Inflammatory macrophage (primary cell): ENCODE data around the gene SEC22C.
A peak's percentile ranks its signal among the peaks of the same experiment; 100 is the strongest.

Experiments
- DNase-seq, 2 donors: peaks; one replicate each; pipeline ENCODE4 v3.0.0-alpha.2; 2020 to 2022

The SEC22C gene

GRCh38 chr3:42510325-42510724, 71.4 kb downstream of the SEC22C start:
- no peak for DNase-seq

DNA sequence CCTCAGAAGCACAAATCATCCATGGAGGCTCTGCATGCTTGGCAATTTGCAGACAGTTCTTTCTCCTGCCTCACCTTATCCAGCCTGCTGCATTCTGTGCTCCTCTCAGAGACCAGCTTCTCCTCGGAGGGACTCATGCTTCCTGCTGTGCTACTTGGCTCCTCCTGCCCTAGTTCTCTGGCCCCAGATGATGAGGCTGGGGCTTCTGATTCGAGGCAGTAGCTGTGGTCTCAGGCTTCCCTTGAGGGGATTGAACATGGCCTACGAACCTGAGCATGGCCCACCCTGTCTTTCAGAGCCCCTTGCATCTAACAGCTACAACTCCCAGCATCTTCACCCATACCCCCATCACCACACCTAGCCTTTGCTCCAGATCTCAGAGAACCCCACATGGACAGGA, 72.7 kb downstream of the SEC22C start:
- DNase-seq = no peak

DNA sequence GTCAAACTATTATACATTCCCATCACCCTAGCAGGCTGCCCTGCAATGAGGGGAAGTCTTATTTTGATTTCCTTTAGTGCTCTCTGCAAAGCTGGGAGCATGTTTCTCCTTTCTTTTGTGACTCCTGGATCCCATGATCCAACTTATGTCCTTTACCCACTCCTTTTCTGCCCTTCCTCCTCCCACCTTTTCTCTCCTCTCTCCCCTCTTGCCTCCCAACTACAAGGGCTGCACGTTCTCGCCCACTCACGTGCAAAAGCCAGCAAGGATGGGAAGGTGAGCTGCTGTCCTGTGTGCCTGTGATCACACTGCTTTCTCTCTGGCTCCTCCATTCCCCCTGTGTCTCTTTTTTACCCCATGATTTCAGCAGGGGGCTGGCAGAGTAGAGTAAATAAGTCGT, 73.2 kb downstream of the SEC22C start:
- DNase-seq = no peak

DNA sequence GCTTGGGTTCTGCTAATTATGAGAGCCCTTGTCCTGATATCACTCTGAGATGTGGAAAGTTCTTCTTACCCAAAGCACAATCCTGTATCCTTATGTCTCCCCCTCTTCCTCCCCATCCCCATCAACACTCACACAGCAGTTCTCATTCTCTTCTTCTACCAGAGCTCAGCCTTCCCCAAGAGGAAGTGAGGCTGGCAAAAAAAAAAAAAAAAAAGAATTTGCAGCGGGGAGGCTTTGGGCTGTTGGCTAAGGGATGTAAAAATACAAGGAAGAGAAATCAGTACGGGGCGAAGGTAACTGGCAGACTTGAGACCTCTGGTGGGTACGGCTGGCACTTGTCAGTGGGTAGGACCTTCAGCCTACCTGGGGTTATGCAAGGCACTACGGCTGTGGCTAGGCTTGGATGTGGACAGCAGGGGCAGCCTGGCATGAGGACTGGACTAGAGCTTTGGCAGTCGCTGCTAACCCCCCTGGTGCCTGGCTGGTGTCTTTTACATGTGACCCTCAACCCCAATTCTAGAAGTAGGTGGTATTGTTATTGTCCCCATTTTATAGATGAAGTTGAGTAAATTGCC, 73.9 kb downstream of the SEC22C start:
- DNase-seq = peak; percentile 24 to 51

DNA sequence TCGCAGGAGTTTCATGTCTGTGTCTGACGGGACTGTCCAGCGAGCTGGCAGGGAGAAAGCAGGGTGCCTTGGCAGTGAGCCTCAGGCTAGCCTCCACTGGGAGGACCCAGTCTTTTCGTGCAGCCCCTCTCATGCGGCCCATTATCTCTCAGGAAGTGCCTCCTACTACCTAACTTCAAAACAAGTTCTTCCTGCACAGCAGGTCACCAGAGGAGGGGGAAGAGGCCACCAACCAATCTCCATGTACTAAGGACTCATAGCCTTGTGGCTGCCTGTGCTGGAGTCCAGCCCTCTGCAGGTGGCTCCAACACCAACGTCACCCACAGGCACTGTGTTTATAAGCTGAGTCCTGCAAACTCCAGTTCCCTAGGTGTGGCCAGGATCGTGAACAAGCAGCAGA, 74.5 kb downstream of the SEC22C start:
- DNase-seq = no peak

- no peak for DNase-seq
Measured at GRCh38 chr3:42505849-42506410, 75.8 kb downstream of the SEC22C start.

DNA sequence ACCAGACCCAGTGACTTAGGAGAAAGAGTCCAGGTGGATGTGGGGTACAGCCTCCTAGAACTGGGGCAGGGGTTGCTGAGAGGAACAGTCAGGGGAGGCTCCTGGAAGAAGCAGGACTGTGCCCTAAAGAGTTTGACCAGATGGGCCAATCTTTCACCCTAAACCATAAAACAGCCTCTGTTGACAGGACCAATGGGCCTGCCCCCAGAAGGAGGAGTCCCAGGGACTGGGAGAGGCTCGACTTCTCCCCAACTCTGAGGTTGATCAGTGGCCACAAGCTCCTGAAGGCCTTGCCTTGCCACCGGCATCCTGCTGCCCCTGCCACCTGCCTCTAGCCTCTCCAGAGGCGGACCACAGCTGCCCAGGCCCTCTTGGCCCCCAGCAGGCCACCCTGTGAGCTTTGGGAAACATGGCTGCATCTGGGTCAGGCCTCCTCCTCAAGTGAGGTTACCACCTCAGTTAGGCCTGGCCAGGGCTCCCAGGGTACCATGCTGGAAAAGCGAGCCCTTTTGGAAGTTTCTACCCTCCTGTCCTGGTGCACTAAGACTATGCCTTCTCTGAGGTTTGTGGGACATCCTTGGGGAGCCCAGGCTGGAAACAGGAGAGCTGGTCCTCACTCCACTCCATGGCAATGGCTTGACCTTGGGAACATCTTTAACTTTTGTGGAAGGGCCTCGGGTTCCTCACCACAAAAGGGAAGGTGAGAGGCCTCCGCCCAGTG, 76.5 kb downstream of the SEC22C start:
- DNase-seq = no peak

DNA sequence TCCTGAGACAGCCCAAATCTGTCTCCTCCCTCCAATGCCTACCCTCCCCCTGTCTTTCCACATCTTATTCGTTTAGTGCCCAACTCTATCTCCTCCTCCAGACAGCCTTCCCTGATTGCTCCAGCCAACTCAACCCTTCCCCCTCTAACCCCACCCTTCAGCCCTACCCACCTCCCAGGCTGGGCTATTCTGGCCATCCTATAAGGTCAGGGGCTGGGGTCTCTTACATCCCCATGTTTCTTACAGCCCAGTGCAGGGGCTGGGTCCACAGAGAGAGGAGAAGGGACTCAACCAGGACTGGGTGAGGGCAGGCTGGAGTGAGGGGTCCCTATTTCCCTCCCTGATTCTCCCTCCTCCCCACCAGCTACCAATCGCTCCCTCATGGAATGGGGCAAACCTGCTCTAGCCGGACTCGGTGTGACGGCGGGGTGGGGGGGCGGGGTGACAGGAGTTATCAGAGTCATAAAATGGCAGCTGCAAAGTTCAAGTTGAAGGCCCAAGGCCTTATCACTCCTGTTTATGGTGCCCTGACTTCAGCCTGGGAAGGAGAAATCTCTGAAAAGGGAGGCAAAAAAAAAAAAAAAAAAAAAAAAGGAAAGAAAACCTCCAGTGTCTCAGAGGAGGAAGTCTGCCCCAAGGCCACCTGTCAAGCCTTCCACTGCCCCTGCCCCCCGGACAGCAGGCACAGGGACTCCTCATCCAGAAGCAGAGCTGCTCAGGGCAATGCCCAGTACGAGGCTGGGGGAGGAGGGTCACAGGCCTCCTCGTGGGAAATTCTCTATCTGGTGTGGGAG, 77.2 kb downstream of the SEC22C start:
- DNase-seq = no peak

DNA sequence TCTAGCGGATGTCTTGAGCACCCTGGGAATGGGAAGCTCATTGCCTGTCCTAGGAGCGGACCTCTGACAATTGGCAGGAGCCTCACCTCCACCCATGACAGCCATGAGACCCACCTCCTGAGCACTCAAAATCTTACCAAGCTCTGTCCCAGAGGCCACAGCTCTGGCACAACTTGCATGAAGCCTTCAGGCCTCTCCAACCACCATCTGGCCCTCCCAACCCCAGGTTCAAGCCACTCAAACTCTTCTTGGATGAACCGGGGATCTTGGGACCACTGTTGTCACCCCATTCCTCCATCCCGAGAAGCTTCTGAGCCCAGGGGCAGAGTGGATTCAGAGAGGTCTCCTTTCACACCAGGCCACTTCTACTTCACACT, 77.8 kb downstream of the SEC22C start:
- no peak for DNase-seq

DNA sequence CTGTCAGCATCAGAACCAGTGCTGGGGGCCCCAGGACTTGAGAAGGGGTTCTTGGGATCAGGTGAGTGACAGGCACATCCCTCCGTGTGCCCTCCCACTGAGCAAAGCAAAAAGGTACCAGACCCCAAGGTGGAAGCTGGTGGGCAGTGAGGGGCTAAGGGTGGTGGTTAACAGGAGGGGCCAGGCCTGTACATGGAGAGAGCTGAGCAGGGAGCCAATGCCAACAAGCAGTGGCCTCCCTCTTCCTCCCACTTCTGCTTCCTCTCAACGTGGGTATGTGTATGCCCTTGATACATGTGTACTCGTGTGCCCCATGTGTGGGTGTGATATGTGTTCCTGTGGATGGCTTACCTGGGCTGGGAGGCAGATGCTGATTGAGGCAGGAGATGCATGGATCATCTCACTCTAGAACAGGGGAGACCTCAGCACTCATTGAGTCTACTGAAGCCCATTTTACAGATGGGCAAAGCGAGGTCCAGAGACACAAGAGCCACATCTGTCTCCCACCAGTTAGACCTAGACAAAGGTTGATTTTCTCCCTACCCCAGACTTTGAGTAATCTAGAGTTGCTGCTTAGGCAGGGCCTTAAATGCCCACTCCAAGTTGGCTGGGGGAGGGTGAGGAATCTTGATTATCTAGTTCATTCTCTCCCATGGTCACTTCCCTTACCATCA, 78.4 kb downstream of the SEC22C start:
- DNase-seq = no peak

DNA sequence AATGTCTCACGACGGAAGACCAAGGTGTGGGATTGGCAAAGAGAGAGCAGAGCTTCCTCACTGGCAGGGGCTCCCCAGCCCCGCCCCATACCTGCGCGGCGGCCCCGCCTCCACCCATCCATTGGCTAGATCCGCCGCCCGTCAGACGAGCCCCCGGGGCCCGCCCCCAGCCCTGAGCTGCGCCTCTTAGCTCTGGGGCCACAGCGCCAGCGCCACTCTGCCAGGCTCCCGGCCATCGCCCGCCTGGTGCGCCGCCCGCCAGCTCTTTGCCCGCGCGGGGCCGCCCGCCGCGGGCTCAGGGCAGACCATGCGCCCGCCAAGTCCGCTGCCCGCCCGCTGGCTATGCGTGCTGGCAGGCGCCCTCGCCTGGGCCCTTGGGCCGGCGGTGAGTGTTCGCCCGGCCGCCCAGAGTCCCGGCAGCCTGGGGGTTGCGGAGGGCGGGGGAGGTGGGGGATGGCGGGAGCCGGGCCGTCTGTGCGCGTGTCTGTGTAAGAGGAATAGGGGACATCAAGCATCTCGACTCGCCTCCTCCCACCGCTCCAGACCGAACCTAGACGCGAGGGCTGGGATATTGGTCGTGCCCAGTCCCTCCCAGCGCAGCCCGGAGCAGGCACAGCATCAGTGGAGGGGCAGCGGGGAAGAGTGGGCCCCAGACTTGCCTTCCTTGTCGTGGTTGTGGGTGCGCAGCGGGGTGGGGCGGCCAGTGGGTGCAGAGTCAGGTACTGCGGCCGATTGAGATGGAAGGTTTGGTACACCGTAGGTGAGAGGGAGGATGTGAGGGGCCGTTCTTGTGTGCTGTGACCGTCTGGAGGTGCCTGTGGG, 79.1 kb downstream of the SEC22C start, which contains the start of gene VIPR1:
Gene VIPR1 (plus strand): TSS at position 215 of the 822 bp plus-strand sequence. CDS start 93 bp downstream, at position 308.
- DNase-seq = peak; percentile 51 to 59

DNA sequence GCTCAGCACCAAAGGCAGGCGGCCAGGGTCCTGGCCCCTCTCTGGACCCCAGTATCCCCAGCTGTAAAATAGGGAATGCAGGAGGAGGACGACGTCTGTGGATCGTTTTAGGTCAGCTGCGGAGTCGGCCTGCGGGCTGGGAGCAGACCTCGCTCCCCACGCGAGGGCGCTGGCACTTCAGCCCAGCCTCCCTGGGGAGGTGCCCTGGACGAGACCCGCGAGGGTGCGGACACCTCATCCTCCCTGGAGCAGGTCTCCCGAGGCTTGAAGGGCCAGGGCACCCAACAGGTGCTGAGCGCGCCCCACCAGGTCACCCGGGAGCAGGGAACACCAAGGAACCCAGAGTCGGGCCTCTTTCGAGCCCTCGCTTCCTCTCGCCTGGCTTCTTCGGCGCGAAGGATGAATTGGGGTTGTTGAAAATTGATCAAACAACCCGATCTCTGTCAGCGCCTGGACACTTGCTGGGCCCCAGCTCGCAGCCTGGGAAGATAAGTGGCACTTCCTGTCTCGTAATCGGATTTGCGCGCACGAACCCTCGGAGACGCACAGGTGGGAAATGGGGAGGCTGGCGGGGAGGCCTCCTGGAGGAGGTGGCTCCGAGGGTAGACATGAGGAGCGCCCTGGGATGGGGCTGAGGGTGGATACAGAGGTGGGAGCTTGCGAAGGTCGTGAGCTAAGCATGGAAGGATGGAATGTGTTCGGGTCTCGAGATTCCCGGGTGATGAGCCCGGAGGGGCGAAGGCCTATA, 79.9 kb downstream of the SEC22C start:
- DNase-seq = peak; percentile 36 to 59

- no peak for DNase-seq
Measured at GRCh38 chr3:42501321-42501680, 80.5 kb downstream of the SEC22C start.

DNA sequence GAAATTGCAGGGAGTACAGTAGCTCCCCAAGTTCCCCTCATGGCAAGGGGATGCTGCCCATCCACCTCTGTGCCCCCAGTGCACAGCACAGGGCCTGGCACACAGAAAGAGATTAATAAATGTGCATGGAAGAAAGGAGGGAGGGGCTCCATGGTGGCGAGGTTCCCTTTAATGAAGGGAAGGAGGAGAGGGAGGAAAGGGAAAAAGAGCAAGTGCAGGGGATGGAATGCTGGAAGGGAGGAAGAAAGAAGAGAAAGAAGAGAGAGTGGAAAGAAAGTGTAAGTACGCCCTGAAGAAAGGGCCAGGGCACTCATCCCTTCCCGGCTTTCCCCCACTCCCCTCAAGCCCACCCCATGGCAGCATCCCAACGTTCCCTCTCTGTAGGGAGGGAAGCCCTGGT, 80.9 kb downstream of the SEC22C start:
- DNase-seq = no peak

- DNase-seq = no peak
Measured at GRCh38 chr3:42500091-42500490, 81.7 kb downstream of the SEC22C start.

- DNase-seq = no peak
Measured at GRCh38 chr3:42499478-42499871, 82.3 kb downstream of the SEC22C start.

DNA sequence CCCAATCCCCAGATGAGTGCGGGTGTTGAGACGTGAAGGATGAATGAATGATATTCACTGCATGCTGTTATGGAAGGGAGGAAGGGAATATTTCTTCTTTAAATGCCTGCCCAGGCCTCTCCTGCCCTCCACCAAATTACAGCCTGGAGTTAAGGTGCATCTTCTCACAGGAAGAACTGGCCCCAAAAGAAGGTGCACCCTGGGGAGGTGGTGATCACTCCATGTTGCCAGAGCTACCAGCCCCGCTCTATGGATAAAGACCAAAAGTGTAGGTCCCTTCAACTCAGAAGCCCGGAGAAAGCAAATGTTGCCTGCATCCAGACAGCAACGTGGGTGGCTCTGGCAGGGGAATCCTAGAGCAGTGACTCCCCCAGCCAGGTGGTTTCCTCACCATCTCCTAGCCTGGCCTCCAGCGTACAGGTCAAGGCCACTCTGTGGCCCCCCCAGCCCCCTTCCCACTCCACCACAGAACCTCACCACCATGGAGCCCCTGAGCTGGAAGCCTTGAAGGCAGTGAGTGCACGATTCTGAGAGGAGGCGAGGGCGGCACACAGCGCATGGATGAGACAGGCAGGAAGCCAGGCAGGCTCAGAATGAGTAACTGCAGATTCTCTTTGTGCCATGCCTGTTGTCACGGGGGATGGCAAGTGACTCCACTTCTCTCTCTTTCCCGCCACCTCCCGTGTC, 82.8 kb downstream of the SEC22C start:
- DNase-seq = no peak

GRCh38 chr3:42498034-42498433, 83.7 kb downstream of the SEC22C start:
- no peak for DNase-seq
